PC-9 (cell line): Measurements from ENCODE around the gene DUXB. TPM values are rescaled to one million over a fixed set of nuclear protein-coding genes. Genes with fewer than 3 reads are reported as not detected.

Experiments used
- BruUV-seq: library from RNA; stranded (reverse); fragments of 400-500 nt; replicated peaks from 2 replicates; lab custom pipeline; 2021; lab: Mats Ljungman, UMichigan
- CTCF ChIA-PET: fragments of 300-600 bp; sonication (Branson Sonifier 250); formaldehyde crosslinking; loops from one replicate; lab custom pipeline; 2022; ENCODE audit warnings: antibody characterized with exemption; lab: Charles Lee
- POLR2A ChIA-PET: fragments of 300-600 bp; sonication (Branson Sonifier 250); formaldehyde crosslinking; loops from one replicate; lab custom pipeline; 2022; ENCODE audit warnings: antibody characterized with exemption; ENCODE audit not compliant: unreplicated experiment; lab: Charles Lee
- DNase-seq, 2 experiments: peaks; one replicate each; pipeline versions ENCODE4 v3.0.0 to v3.0.0-alpha.2; 2015 to 2022; ENCODE audit warnings: mixed read lengths in 1 of 2
- H2AFZ ChIP-seq: fragments of 200-600 bp; sonication (generic); 2 replicates; pipeline ENCODE4 v1.8.1; 2017; ENCODE audit warnings: antibody characterized with exemption
- H3F3A ChIP-seq: fragments of 200-600 bp; sonication (generic); 2 replicates; pipeline ENCODE4 v1.8.1; 2017; ENCODE audit warnings: antibody characterized with exemption, mild to moderate bottlenecking, low read depth; ENCODE audit not compliant: insufficient read depth
- H3K27ac ChIP-seq: fragments of 200-600 bp; sonication (generic); 2 replicates; pipeline ENCODE4 v1.6.1; 2016; ENCODE audit warnings: mixed run types
- H3K27me3 ChIP-seq: fragments of 200-600 bp; sonication (generic); 2 replicates; pipeline ENCODE4 v1.6.1; 2016; ENCODE audit warnings: low read depth, mixed run types; ENCODE audit not compliant: insufficient read depth
- H3K36me3 ChIP-seq: fragments of 200-600 bp; sonication (generic); 2 replicates; pipeline ENCODE4 v1.6.1; 2016; ENCODE audit warnings: low read depth, mixed run types
- H3K4me1 ChIP-seq: fragments of 200-600 bp; sonication (generic); replicated peaks from 2 replicates; pipeline ENCODE4 v1.6.1; 2016; ENCODE audit warnings: mixed run types; ENCODE audit not compliant: insufficient read depth
- H3K4me2 ChIP-seq: fragments of 200-600 bp; sonication (generic); 2 replicates; pipeline ENCODE4 v1.6.1; 2017; ENCODE audit warnings: mixed run types
- H3K4me3 ChIP-seq: fragments of 200-600 bp; sonication (generic); 2 replicates; pipeline ENCODE4 v1.6.1; 2016; ENCODE audit warnings: mixed run types
- H3K79me2 ChIP-seq: fragments of 200-600 bp; sonication (generic); 2 replicates; pipeline ENCODE4 v1.6.1; 2017; ENCODE audit warnings: low read depth, mixed run types
- H3K9me2 ChIP-seq: fragments of 200-600 bp; sonication (generic); 2 replicates; pipeline ENCODE4 v1.8.1; 2017; ENCODE audit warnings: mild to moderate bottlenecking; ENCODE audit not compliant: insufficient read depth
- H3K9me3 ChIP-seq: fragments of 200-600 bp; sonication (generic); 2 replicates; pipeline ENCODE4 v1.8.1; 2016; ENCODE audit warnings: low read depth; ENCODE audit not compliant: insufficient read depth
- H4K20me1 ChIP-seq: fragments of 200-600 bp; sonication (generic); 2 replicates; pipeline ENCODE4 v1.8.1; 2017; ENCODE audit not compliant: insufficient read depth
- CTCF ChIP-seq: fragments of 200-600 bp; sonication (generic); conservative IDR thresholded peaks from 2 replicates; pipeline ENCODE4 v1.6.1; 2017; ENCODE audit warnings: mixed run types, antibody characterized with exemption, mild to moderate bottlenecking, moderate library complexity
- EZH2 ChIP-seq: fragments of 200-600 bp; sonication (generic); IDR thresholded peaks from 2 replicates; pipeline ENCODE4 v1.8.0; 2017; ENCODE audit warnings: antibody characterized with exemption, low read depth
- intact Hi-C: fragments of 100-400 bp; cut with micrococcal nuclease; formaldehyde crosslinking; loops from one replicate; pipeline ENCODE4 v1.10.0; 2022; ENCODE audit not compliant: unreplicated experiment
- total RNA-seq: library from RNA; stranded (reverse); gene quantifications from 2 replicates; pipeline ENCODE4 v1.2.3, GENCODE V29; 2021

The DUXB gene
- total RNA-seq, 1 experiment from 2014 or later: not detected

DNA sequence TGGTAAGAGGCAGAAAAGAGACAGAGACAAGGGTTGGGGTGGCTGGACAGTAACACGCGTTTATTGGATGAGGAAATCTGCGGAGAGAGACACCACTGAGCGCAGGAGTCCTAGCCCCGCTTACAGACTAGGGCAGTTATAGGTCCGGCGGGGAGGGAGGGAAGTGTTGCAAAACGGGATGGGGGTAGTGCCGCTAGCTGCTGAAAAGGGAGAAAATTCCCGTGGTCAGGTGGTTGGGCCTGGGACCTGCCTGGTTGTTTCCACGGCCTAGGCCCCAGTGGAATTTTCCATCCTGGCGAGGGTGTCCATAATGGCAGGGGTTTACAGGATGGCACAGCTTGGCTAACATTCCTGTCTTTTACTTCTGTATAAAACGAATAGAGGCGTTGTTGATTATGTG, 19.0 kb downstream of the DUXB start:
- Histone ChIP-seq H3K27me3 (no peaks in the 10 kb centered on the region; the same call in 1 of the 2 replicates), H2AFZ (no peak overlapping the region), H3K4me1 (no peaks in the 10 kb centered on the region), H3K79me2 (no peaks in the 10 kb centered on the region), H3K27ac (no peak overlapping the region), H3K9me3 (no peaks in the 10 kb centered on the region; the same call in 1 of the 2 replicates), H4K20me1 (no peaks in the 10 kb centered on the region), H3F3A (no peaks in the 10 kb centered on the region), H3K4me2 (no peak overlapping the region), H3K9me2 (no peaks in the 10 kb centered on the region), H3K36me3 (no peaks in the 10 kb centered on the region), H3K4me3 (no peak overlapping the region)
- POLR2A ChIA-PET: no interaction called here
- CTCF ChIA-PET: no interaction called here
- TF ChIP-seq EZH2 (no peak), CTCF (no peak)
- BruUV-seq: no TSS peak
- intact Hi-C loops: no loop called here
- no peak for DNase-seq

GRCh38 chr16:75679366-75679765, 21.9 kb downstream of the DUXB start:
- DNase-seq: no peak
- Histone ChIP-seq H3F3A (no peaks in the 10 kb centered on the region), H3K27me3 (no peaks in the 10 kb centered on the region; the same call in 1 of the 2 replicates), H3K4me2 (no peak overlapping the region), H3K27ac (no peak overlapping the region), H3K9me2 (no peaks in the 10 kb centered on the region), H3K9me3 (no peaks in the 10 kb centered on the region), H2AFZ (no peak overlapping the region), H3K79me2 (no peaks in the 10 kb centered on the region), H3K36me3 (no peaks in the 10 kb centered on the region), H3K4me3 (no peak overlapping the region), H3K4me1 (no peaks in the 10 kb centered on the region), H4K20me1 (no peaks in the 10 kb centered on the region)
- intact Hi-C loops: no loop called here
- CTCF ChIA-PET: no interaction called here
- BruUV-seq: no TSS peak
- POLR2A ChIA-PET: no interaction called here
- TF ChIP-seq CTCF: no peak
- no peak for TF ChIP-seq EZH2

DNA sequence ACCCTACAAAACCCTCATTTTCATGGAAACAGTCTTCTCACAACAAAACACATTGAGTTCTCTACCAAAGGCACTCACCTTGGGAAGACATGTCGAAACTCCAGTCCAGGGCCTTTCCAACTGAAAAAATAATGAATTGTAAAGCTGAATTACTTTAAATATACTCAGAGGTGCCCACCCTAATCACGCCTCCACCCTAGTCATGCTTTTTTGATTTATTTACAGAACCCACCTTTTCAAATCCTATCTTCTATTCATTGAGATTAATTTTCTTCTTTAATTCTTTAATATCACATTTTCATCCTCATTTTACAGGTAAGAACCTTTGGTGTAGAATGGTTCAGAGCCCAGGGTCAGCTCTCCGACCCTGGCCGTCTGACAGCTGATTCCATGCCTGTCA, 24.4 kb downstream of the DUXB start, which contains the start of gene CPHXL2:
Gene CPHXL2, minus strand, starts transcription at position 101 of the 400 bp plus-strand sequence. Its CDS starts 10 bp downstream, at position 91.
- TF ChIP-seq CTCF (no peak), EZH2 (no peak)
- H3K27ac ChIP-seq: no peak within 1 kb of the TSS
- H3K79me2 ChIP-seq: no peaks in the 10 kb centered on the region
- H3K9me2 ChIP-seq: no peaks in the 10 kb centered on the region
- H3K27me3 ChIP-seq: no peaks in the 10 kb centered on the region
- CTCF ChIA-PET: no interaction called here
- H3K36me3 ChIP-seq: no peaks in the 10 kb centered on the region
- BruUV-seq: no TSS peak
- intact Hi-C loops: no loop called here
- no peaks in the 10 kb centered on the region for H4K20me1 ChIP-seq
- H3K9me3 ChIP-seq: no peaks in the 10 kb centered on the region
- no peaks in the 10 kb centered on the region for H3F3A ChIP-seq
- no peak within 1 kb of the TSS for H2AFZ ChIP-seq
- no peak for DNase-seq
- POLR2A ChIA-PET: no interaction called here
- H3K4me3 ChIP-seq: no peak within 1 kb of the TSS
- no peaks in the 10 kb centered on the region for H3K4me1 ChIP-seq
- no peak within 1 kb of the TSS for H3K4me2 ChIP-seq
